Measurements from ENCODE around the gene C6orf89.

C6orf89 gene, protein sequence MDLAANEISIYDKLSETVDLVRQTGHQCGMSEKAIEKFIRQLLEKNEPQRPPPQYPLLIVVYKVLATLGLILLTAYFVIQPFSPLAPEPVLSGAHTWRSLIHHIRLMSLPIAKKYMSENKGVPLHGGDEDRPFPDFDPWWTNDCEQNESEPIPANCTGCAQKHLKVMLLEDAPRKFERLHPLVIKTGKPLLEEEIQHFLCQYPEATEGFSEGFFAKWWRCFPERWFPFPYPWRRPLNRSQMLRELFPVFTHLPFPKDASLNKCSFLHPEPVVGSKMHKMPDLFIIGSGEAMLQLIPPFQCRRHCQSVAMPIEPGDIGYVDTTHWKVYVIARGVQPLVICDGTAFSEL

GRCh38 chr6:36885461-36886401 lies at the start of gene C6orf89:
TSS of gene C6orf89 (plus strand) at chr6:36885952. CDS start at chr6:36899445, 13,493 bp downstream.
- peak; percentile 90 for DNase-seq

DNA sequence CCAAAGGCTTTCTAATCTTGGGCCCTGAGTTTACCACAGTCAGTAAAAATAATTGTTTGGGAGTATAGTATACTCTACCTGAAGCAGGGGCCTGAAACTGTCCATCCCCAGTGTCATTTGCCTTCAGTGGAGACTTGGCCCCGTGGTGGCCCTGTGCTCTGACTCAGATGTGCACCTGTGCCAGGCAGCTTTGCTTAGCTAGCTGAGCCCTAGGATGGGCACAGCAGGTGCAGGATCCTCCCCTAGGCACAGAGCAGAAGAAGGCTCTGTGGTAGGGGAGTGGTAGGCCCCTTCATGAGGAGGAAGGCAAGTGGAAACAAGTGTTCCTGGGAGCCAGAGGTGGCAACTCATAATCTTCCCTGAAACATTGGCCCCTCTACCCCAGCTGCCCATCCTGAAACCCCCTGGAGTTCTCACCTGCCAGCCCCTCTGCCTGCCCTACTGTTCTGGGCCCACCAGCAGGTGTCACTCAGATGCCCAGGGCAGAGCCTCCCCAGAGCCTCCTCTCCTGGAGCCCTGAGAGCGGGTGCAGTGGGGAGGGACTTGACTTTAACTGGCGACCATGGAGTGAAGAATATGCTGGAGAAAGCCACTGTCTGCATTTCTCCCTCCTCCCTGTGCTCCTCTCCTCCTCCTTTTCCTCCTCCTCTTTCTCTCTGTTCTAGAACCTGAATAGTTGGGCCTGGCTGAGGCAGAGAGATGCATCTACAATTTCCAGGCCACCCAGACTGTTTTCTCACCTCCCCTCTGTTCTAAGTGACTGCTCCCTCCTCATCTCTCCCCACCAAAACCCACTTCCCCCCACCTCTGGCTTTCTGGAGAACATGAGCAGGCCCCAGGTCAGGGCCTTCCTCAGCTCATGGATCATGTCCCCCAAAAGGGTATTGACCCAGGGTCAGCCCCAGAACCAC lies 49.4 kb upstream of the C6orf89 start:
- DNase-seq = no peak

GRCh38 chr6:36837022-36837339 lies 48.8 kb upstream of the C6orf89 start:
- DNase-seq = no peak

- DNase-seq = no peak
Observed at GRCh38 chr6:36837686-36838085, 48.1 kb upstream of the C6orf89 start.

DNA sequence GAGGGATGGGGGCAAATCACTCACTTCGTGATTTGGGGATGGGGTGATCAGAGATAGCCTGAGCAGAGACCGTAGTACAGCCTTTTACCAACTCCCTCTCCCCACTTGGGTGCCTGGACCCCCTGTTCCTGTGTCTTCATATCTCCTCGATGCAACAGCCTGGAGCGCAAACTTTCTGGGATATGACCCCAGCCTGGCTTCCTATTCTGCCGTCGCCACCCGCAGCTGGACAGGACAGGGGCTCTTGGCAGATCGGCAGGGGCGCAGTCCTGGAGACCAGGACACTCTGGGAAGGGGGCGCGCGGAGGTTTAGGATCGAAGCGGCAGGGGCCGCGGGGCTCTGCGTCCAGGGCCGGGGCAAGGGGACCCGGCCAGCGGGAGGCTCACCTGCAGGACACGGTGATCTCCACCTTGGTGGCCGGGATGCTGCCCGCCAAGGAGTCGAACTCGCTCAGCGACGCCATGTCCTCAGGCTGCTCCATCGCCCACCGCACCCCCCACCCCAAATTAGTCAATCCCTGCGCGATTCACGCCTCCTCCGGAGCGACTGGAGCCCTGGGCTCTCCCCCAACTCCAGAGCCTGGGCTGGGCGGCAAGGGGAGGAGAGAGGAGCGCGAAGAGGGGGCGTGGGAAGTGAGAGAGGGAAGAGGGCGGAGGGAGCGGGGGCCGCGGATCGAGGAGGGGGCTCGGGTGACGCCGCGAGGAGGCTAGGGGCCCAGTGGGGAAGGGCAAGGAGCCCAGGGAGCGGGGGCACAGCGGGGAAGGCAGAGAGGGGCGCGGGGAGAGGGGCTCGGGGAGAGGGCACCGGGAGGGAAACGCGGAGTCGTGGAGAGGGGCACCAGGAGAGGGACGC lies 46.6 kb upstream of the C6orf89 start, which contains the start of gene CPNE5:
TSS of gene CPNE5 (minus strand) at position 549 of the 853 bp plus-strand sequence. CDS start at position 482, 67 bp downstream.
- DNase-seq = no peak

- no peak for DNase-seq
Observed at GRCh38 chr6:36839749-36840431, 45.9 kb upstream of the C6orf89 start.

DNA sequence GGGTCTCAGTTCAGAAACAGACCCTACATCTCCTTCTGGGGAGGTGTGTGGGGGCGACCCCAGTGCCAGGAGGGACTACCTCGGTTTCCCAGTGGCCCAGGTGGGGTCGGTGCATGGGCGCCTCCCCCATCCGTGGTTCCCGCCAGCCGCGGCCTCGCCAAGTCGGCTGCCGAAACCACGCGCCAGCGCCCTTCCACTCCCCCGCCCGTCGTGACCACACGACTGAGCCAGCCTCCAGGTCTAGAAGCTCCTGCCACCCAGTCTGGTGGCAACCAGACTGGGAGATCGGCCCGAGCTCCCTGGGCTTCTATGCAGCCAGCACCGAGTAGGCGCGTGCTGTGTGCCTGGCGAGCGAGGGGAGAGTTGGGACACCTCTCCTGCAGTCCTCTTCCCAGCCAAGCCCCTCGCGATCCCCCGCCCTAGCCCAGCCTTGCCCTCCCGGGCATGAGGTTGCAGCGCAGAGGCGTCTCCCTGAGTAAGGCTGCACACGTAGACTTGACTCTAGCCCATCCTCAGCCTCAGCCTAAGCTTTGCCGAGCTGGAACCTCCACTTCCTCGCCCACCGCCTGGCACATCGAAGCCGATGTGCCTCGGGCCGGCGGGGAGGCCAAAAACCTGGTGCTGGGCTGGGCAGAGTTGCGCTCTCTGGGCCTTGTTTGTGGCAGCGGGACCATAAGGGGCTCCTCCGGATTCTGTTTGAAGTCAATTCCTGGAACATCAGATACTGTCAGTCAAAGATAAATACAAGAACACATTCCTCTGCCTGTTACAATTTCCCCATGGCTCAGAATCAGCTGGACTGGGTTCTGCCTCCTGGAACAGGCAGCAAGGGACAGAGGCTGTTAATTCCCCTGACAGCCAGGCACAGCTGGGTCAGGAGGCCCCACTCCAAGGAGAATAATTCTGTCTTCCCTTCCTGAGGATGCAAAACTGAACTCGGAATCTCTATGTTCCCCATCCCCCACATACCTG lies 45.0 kb upstream of the C6orf89 start:
- no peak for DNase-seq

DNA sequence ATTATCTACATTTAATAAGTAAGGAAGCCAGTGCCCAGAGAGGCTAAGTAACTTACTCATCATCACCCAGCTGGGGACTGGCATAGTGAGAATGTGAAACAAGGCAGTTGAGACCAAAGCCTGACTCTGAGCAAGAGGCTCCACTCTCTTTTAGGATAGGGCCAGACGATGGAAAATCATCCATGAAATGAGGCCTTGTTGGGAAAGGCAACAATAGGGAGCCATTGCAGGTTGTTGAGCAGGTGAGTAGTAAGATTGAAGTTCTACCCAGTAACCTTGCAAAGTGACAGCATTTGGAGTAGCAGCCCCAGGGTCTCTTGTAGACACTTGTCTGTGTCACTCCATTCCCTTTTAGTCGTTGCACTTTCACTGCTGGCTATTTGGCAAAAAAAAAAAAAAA lies 44.0 kb upstream of the C6orf89 start:
- DNase-seq = no peak

DNA sequence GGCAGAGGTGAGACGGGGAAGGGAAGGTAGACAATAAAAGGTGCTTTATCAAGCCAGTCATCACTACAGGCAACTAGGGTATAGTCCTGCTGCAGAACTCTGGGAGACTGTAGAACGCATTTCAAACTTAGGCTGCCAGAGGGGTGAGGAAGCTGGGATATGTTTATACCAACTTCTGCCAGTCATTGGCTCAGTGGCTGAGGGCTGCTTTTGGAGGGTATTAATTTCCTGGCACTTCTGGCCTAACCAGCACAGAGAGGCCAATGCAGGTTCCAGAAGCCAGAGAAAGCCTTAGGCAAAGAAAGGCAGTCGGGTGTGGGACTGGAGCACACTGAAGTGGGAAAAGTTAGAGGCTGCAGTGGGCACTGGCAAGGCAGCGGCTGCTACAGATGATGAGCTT lies 42.6 kb upstream of the C6orf89 start:
- no peak for DNase-seq

- DNase-seq = no peak
Observed at GRCh38 chr6:36844232-36845170, 41.3 kb upstream of the C6orf89 start.

- no peak for DNase-seq
Observed at GRCh38 chr6:36845233-36845632, 40.5 kb upstream of the C6orf89 start.

GRCh38 chr6:36847152-36847551 lies 38.6 kb upstream of the C6orf89 start:
- no peak for DNase-seq

GRCh38 chr6:36847991-36848390 lies 37.8 kb upstream of the C6orf89 start:
- no peak for DNase-seq

GRCh38 chr6:36848658-36849441 lies 36.9 kb upstream of the C6orf89 start:
- DNase-seq = no peak

GRCh38 chr6:36850021-36850420 lies 35.7 kb upstream of the C6orf89 start:
- DNase-seq = no peak

DNA sequence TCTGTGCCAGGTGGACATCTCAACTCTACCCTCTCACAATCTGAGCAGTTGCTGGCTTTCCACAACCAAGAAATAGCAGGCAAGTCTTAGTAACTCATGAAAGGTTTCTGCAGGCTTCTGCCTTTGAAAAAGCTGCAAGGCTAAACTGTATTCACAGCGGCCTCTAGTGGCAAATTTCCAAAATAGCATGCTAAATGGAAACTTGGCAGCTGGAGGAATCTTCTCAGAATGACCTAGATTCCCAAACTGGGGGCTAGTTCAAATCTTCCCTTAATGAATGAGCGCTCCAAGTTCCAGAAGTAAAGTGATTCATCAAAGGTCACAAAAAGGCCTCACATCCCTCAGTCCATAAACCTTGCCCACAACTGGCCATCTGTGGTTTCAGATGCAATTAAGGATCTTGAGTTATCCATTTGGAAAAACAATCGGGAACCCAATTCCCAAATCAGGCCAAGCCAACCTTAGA lies 34.6 kb upstream of the C6orf89 start:
- DNase-seq = peak; percentile 53

DNA sequence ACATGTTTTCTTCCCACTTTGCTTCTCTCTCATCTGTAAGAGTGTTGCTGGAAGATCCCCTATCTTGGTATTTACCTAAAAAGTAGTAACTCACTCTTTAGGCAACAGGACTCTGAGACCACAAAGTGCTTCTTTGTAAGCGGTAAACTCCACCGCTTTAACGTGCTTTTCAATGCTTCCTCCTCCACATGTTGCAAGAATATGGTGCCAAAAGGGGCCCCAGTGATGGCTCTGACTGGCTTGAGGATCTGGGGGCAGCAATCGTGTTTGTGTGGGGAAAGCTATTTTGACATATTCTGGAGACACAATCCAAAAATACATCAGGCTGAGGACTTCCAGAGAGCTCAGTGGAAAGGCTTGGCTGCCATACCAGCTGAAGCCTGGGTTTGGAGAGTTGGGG lies 34.1 kb upstream of the C6orf89 start:
- no peak for DNase-seq
